HL-60 (cell line): Measurements from ENCODE around the gene SETBP1.

Experiments used
- GABPA ChIP-seq: IDR thresholded peaks from 2 replicates; pipeline ENCODE4 v1.6.1; 2012; ENCODE audit warnings: low read depth
- POLR2AphosphoS5 ChIP-seq: IDR thresholded peaks from 2 replicates; pipeline ENCODE4 v1.6.1; 2012; ENCODE audit warnings: low read depth
- TF ChIP-seq, protein P1 (sequence below): IDR thresholded peaks from one replicate; pipeline ENCODE4 v1.5.1; 2011; ENCODE audit warnings: low read length, control low read depth, inconsistent platforms; ENCODE audit not compliant: insufficient read depth
- TF ChIP-seq, protein P2 (sequence below): IDR thresholded peaks from 2 replicates; pipeline ENCODE4 v1.6.1; 2012; ENCODE audit warnings: low read depth; ENCODE audit not compliant: insufficient replicate concordance

- TF ChIP-seq, protein P1, sequence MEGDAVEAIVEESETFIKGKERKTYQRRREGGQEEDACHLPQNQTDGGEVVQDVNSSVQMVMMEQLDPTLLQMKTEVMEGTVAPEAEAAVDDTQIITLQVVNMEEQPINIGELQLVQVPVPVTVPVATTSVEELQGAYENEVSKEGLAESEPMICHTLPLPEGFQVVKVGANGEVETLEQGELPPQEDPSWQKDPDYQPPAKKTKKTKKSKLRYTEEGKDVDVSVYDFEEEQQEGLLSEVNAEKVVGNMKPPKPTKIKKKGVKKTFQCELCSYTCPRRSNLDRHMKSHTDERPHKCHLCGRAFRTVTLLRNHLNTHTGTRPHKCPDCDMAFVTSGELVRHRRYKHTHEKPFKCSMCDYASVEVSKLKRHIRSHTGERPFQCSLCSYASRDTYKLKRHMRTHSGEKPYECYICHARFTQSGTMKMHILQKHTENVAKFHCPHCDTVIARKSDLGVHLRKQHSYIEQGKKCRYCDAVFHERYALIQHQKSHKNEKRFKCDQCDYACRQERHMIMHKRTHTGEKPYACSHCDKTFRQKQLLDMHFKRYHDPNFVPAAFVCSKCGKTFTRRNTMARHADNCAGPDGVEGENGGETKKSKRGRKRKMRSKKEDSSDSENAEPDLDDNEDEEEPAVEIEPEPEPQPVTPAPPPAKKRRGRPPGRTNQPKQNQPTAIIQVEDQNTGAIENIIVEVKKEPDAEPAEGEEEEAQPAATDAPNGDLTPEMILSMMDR, result no peak
- TF ChIP-seq POLR2AphosphoS5 (no peak), GABPA (no peak)
- TF ChIP-seq, protein P2, sequence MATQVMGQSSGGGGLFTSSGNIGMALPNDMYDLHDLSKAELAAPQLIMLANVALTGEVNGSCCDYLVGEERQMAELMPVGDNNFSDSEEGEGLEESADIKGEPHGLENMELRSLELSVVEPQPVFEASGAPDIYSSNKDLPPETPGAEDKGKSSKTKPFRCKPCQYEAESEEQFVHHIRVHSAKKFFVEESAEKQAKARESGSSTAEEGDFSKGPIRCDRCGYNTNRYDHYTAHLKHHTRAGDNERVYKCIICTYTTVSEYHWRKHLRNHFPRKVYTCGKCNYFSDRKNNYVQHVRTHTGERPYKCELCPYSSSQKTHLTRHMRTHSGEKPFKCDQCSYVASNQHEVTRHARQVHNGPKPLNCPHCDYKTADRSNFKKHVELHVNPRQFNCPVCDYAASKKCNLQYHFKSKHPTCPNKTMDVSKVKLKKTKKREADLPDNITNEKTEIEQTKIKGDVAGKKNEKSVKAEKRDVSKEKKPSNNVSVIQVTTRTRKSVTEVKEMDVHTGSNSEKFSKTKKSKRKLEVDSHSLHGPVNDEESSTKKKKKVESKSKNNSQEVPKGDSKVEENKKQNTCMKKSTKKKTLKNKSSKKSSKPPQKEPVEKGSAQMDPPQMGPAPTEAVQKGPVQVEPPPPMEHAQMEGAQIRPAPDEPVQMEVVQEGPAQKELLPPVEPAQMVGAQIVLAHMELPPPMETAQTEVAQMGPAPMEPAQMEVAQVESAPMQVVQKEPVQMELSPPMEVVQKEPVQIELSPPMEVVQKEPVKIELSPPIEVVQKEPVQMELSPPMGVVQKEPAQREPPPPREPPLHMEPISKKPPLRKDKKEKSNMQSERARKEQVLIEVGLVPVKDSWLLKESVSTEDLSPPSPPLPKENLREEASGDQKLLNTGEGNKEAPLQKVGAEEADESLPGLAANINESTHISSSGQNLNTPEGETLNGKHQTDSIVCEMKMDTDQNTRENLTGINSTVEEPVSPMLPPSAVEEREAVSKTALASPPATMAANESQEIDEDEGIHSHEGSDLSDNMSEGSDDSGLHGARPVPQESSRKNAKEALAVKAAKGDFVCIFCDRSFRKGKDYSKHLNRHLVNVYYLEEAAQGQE, result no peak
Observed at GRCh38 chr18:44729631-44730101, 49.0 kb downstream of the SETBP1 start.
